Smooth muscle cell (in vitro differentiated cells): Measurements from ENCODE around the gene FOXR1. TPM values are rescaled to one million over a fixed set of nuclear protein-coding genes. Genes with fewer than 3 reads are reported as not detected.

Experiments used
- DNase-seq: peaks from one replicate; lab custom pipeline; 2025; ENCODE audit not compliant: unreplicated experiment; lab: John Stamatoyannopoulos, UW
- H2AFZ ChIP-seq: fragments of 200-600 bp; sonication (generic); 2 replicates; pipeline ENCODE4 v1.6.0; 2016; ENCODE audit warnings: antibody characterized with exemption, low read depth, mild to moderate bottlenecking
- H3F3A ChIP-seq: fragments of 200-600 bp; sonication (generic); 2 replicates; pipeline ENCODE4 v1.6.0; 2017; ENCODE audit warnings: antibody characterized with exemption, low read depth
- H3K27ac ChIP-seq: fragments of 200-600 bp; sonication (generic); 2 replicates; pipeline ENCODE4 v1.5.1; 2016; ENCODE audit warnings: low read depth, mild to moderate bottlenecking
- H3K27me3 ChIP-seq: fragments of 200-600 bp; sonication (generic); 2 replicates; pipeline ENCODE4 v1.6.1; 2016; ENCODE audit warnings: low read depth, mild to moderate bottlenecking
- H3K36me3 ChIP-seq: fragments of 200-600 bp; sonication (generic); 2 replicates; pipeline ENCODE4 v1.5.1; 2016; ENCODE audit warnings: low read depth
- H3K4me1 ChIP-seq: fragments of 200-600 bp; sonication (generic); 2 replicates; pipeline ENCODE4 v1.5.1; 2016; ENCODE audit warnings: low read depth
- H3K4me2 ChIP-seq: fragments of 200-600 bp; sonication (generic); 2 replicates; pipeline ENCODE4 v1.6.0; 2016; ENCODE audit warnings: mild to moderate bottlenecking
- H3K4me3 ChIP-seq: fragments of 200-600 bp; sonication (generic); 2 replicates; pipeline ENCODE4 v1.5.1; 2016; ENCODE audit warnings: mild to moderate bottlenecking
- H3K79me2 ChIP-seq: fragments of 200-600 bp; sonication (generic); 2 replicates; pipeline ENCODE4 v1.6.0; 2016; ENCODE audit warnings: low read depth, mild to moderate bottlenecking
- H3K9ac ChIP-seq: fragments of 200-600 bp; sonication (generic); 2 replicates; pipeline ENCODE4 v1.6.0; 2016; ENCODE audit warnings: low read depth
- H3K9me3 ChIP-seq: fragments of 200-600 bp; sonication (generic); replicated peaks from 2 replicates; pipeline ENCODE4 v1.5.1; 2016; ENCODE audit warnings: low read depth
- H4K20me1 ChIP-seq: fragments of 200-600 bp; sonication (generic); 2 replicates; pipeline ENCODE4 v1.6.0; 2016; ENCODE audit warnings: low read depth
- WGBS: methylation state at CpG from one replicate; pipeline ENCODE4 v1.1.7; 2016; ENCODE audit warnings: low lambda C conversion rate; 5-methylcytosine and 5-hydroxymethylcytosine counted together
- polyA plus RNA-seq: library from polyadenylated mRNA; unstranded; fragments of >200 nt; fragmentation: Nextera tagmentation; extraction: Ambion mirVana; gene quantifications from 2 replicates; pipeline ENCODE4 v1.2.1, GENCODE V29; 2016
- total RNA-seq: library from RNA; depleted of rRNA; stranded (reverse); fragments of >200 nt; gene quantifications from 2 replicates; pipeline ENCODE4 v1.2.3, GENCODE V29; 2014
- TF ChIP-seq, protein P1 (sequence below): fragments of 200-600 bp; sonication (generic); IDR thresholded peaks from 2 replicates; pipeline ENCODE4 v1.5.1; 2017; ENCODE audit warnings: borderline replicate concordance, mild to moderate bottlenecking, antibody characterized with exemption; ENCODE audit not compliant: insufficient read depth, poor library complexity, severe bottlenecking

The FOXR1 gene
- total and polyA plus RNA-seq, 2 experiments from 2014 or later, result not detected

DNA sequence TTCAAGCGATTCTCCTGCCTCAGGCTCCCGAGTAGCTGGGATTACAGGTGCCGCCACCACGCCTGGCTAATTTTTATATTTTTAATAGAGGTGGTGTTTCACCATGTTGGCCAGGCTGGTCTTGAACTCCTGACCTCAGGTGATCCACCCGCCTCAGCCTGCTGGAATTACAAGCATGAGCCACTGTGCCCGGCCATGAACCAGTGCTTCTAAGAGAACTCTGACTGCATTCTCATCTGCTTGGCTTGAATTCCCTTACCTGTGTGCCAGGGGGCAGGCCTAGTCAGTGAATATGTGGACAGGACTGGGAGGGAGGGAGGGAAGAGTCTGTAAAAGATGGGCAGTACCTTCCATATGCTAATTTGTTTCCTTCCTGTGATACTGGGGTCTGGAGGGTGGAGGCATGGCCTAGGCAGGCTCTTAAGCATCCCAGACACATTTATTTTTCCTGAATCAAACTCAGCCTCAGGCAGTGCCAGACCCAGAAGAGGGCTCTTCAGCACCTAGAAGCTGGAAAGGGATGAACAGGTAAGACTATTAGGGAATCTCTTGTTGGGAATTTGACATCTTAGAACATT lies 40.0 kb downstream of the FOXR1 start:
- no peak for DNase-seq
- H3K4me2 ChIP-seq, result no peak overlapping the region
- H3K4me3 ChIP-seq, result no peak overlapping the region
- 96% methylated on average over 6 of the region's 6 CpGs for WGBS
- H3K27me3 ChIP-seq, result no peaks in the 10 kb centered on the region
- peaks cover 29% of the 10 kb centered on the region for H3F3A ChIP-seq
- H3K79me2 ChIP-seq, result peaks cover 15% of the 10 kb centered on the region
- H3K36me3 ChIP-seq, result no peaks in the 10 kb centered on the region
- H3K9ac ChIP-seq, result no peak overlapping the region
- peaks cover under 1% of the 10 kb centered on the region for H3K4me1 ChIP-seq
- peaks cover 17% of the 10 kb centered on the region for H4K20me1 ChIP-seq
- H3K27ac ChIP-seq, result no peak overlapping the region
- no peak overlapping the region for H2AFZ ChIP-seq
- H3K9me3 ChIP-seq, result no peaks in the 10 kb centered on the region
- TF ChIP-seq, protein P1, sequence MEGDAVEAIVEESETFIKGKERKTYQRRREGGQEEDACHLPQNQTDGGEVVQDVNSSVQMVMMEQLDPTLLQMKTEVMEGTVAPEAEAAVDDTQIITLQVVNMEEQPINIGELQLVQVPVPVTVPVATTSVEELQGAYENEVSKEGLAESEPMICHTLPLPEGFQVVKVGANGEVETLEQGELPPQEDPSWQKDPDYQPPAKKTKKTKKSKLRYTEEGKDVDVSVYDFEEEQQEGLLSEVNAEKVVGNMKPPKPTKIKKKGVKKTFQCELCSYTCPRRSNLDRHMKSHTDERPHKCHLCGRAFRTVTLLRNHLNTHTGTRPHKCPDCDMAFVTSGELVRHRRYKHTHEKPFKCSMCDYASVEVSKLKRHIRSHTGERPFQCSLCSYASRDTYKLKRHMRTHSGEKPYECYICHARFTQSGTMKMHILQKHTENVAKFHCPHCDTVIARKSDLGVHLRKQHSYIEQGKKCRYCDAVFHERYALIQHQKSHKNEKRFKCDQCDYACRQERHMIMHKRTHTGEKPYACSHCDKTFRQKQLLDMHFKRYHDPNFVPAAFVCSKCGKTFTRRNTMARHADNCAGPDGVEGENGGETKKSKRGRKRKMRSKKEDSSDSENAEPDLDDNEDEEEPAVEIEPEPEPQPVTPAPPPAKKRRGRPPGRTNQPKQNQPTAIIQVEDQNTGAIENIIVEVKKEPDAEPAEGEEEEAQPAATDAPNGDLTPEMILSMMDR, result no peak

DNA sequence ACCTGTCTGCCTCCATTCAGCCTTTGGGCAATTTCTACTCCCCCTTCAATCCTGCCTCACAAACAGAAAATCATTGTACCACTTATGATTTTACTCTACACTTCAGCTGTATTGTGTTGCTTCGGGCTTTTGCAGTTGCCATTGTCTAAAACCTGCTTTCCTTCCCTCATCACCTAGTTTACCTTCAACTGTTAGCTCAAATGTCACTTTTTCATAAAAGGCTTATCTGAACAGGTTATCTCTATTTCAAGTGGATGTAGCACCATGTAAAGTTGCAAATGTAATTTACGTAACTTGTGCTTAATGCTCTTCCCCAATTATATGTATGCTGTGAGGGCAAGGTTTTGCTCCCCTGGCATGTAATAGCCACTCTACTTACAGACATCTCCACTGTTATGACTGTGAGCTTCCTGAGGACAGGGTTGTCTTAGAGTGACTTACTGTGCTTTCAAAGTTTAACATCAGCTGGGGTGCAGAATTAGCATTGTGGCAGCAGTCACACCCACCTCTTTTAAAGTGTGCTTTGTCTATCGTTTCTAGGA lies 41.1 kb downstream of the FOXR1 start:
- H3K4me3 ChIP-seq, result no peak overlapping the region
- H3K4me2 ChIP-seq, result no peak overlapping the region
- no peak overlapping the region for H3K27ac ChIP-seq
- H3K36me3 ChIP-seq, result no peaks in the 10 kb centered on the region
- peaks cover 26% of the 10 kb centered on the region for H4K20me1 ChIP-seq
- no peak overlapping the region for H3K9ac ChIP-seq
- H3K79me2 ChIP-seq, result peaks cover 24% of the 10 kb centered on the region
- no peak overlapping the region for H2AFZ ChIP-seq
- no peak for DNase-seq
- peaks cover 35% of the 10 kb centered on the region for H3F3A ChIP-seq
- no peaks in the 10 kb centered on the region for H3K9me3 ChIP-seq
- no peaks in the 10 kb centered on the region for H3K27me3 ChIP-seq
- TF ChIP-seq, protein P1, result no peak
- WGBS, result 94% methylated on average over 3 of the region's 3 CpGs
- H3K4me1 ChIP-seq, result peaks cover 10% of the 10 kb centered on the region

DNA sequence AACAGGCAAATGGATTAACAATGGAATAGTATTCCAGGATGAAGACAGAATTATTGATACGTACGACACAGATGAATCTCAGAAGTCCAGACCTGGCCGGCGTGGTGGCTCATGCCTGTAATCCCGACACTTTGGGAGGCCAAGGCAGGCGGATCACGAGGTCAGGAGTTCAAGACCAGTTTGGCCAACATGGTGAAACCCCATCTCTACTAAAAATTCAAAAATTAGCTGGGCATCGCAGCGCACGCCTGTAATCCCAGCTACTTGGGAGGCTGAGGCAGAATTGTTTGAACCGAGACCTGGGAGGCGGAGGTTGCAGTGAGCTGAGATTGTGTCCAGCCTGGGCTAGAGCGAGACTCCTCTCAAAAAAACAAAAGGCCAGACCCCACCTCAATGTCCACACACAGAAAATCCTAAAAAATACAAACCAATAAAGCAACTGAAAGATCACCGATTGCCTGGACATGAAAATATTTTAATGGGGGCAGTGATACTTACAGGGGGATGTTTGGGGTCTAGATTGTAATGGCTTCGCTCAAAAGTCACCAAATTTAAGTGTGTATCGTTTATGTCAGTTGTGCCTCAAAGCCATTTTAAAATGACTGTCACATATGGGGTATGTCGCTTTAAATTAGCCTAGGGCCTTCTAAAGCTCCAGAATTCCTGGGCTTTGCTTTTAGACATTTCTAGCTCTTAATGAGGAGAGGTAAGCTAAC lies 42.8 kb downstream of the FOXR1 start:
- peaks cover 26% of the 10 kb centered on the region for H4K20me1 ChIP-seq
- H3K4me2 ChIP-seq, result no peak overlapping the region
- DNase-seq, result no peak
- no peak overlapping the region for H3K4me3 ChIP-seq
- H3K9ac ChIP-seq, result no peak overlapping the region
- no peaks in the 10 kb centered on the region for H3K9me3 ChIP-seq
- no peak overlapping the region for H2AFZ ChIP-seq
- H3K27me3 ChIP-seq, result no peaks in the 10 kb centered on the region
- H3K36me3 ChIP-seq, result no peaks in the 10 kb centered on the region
- peaks cover 11% of the 10 kb centered on the region for H3K4me1 ChIP-seq
- 92% methylated on average over 17 of the region's 17 CpGs for WGBS
- H3F3A ChIP-seq, result peaks cover 37% of the 10 kb centered on the region
- peaks cover 34% of the 10 kb centered on the region for H3K79me2 ChIP-seq
- TF ChIP-seq, protein P1, result no peak
- peak overlapping the region; percentile 23 for H3K27ac ChIP-seq
